OCI-LY7 (cell line): ENCODE results near the gene CASP10. TPM values are rescaled to one million over a fixed set of nuclear protein-coding genes. Genes with fewer than 3 reads are reported as not detected.

ENCODE experiments used
- BruUV-seq: library from RNA; stranded (reverse); fragments of 400-500 nt; replicated peaks from 2 replicates; lab custom pipeline; 2021; lab: Mats Ljungman, UMichigan
- CTCF ChIA-PET: fragments of 300-600 bp; sonication (Branson Sonifier 250); formaldehyde crosslinking; loops from one replicate; lab custom pipeline; 2022; ENCODE audit warnings: antibody characterized with exemption; ENCODE audit not compliant: unreplicated experiment; lab: Charles Lee
- POLR2A ChIA-PET: fragments of 300-600 bp; sonication (Branson Sonifier 250); formaldehyde crosslinking; loops from one replicate; lab custom pipeline; 2022; ENCODE audit warnings: antibody characterized with exemption; lab: Charles Lee
- DNase-seq: peaks from one replicate; pipeline ENCODE4 v3.0.0-alpha.2; 2015; ENCODE audit warnings: low spot score
- H2AFZ ChIP-seq: fragments of 200-600 bp; sonication (generic), shearing (Covaris generic); 2 replicates; pipeline ENCODE4 v1.6.1; 2014; ENCODE audit warnings: mild to moderate bottlenecking, antibody characterized with exemption, low read length, moderate library complexity
- H3K27ac ChIP-seq: fragments of 200-600 bp; sonication (generic); 2 replicates; pipeline ENCODE4 v1.5.1; 2014; ENCODE audit warnings: mixed run types, low read depth, mild to moderate bottlenecking, moderate library complexity, low read length, inconsistent platforms; ENCODE audit not compliant: poor library complexity, severe bottlenecking
- H3K36me3 ChIP-seq: fragments of 200-600 bp; sonication (generic); 2 replicates; pipeline ENCODE4 v1.6.1; 2014; ENCODE audit warnings: mild to moderate bottlenecking, antibody characterized with exemption, low read length, moderate library complexity, mixed read lengths; ENCODE audit not compliant: insufficient read depth
- H3K4me1 ChIP-seq: fragments of 200-600 bp; sonication (generic); 2 replicates; pipeline ENCODE4 v1.5.1; 2014; ENCODE audit warnings: mild to moderate bottlenecking, low read length; ENCODE audit not compliant: insufficient read depth, poor library complexity, severe bottlenecking
- H3K4me2 ChIP-seq: fragments of 200-600 bp; sonication (generic); 2 replicates; pipeline ENCODE4 v1.6.1; 2014; ENCODE audit warnings: mild to moderate bottlenecking, low read length
- H3K4me3 ChIP-seq: fragments of 200-600 bp; sonication (generic); 2 replicates; pipeline ENCODE4 v1.5.1; 2014; ENCODE audit warnings: mild to moderate bottlenecking, low read depth, low read length; ENCODE audit not compliant: poor library complexity, severe bottlenecking
- H3K79me2 ChIP-seq: fragments of 200-600 bp; sonication (generic); 2 replicates; pipeline ENCODE4 v1.6.1; 2016; ENCODE audit warnings: low read depth, mild to moderate bottlenecking, low read length, moderate library complexity, mixed read lengths; ENCODE audit not compliant: insufficient read depth
- H3K9me2 ChIP-seq: fragments of 200-600 bp; sonication (generic); 2 replicates; pipeline ENCODE4 v1.6.1; 2016; ENCODE audit warnings: mild to moderate bottlenecking, low read length, mixed read lengths; ENCODE audit not compliant: insufficient read depth
- H3K9me3 ChIP-seq: fragments of 200-600 bp; sonication (generic); 2 replicates; pipeline ENCODE4 v1.6.1; 2014; ENCODE audit warnings: mild to moderate bottlenecking, mixed run types, low read length, mixed read lengths
- H4K20me1 ChIP-seq: fragments of 200-600 bp; sonication (generic); 2 replicates; pipeline ENCODE4 v1.6.1; 2014; ENCODE audit warnings: mild to moderate bottlenecking, antibody characterized with exemption, low read length, moderate library complexity, mixed read lengths; ENCODE audit not compliant: insufficient read depth
- EZH2phosphoT487 ChIP-seq: fragments of 200-600 bp; sonication (generic); IDR thresholded peaks from 2 replicates; pipeline ENCODE4 v1.6.1; 2018; ENCODE audit warnings: low read depth, borderline replicate concordance, mild to moderate bottlenecking, mixed run types, antibody characterized with exemption, low read length, moderate library complexity, mixed read lengths
- intact Hi-C: fragments of 100-400 bp; cut with micrococcal nuclease; formaldehyde crosslinking; loops from one replicate; pipeline ENCODE4 v1.10.0; 2022; ENCODE audit not compliant: unreplicated experiment
- total RNA-seq, 2 experiments: library from RNA; depleted of rRNA in 1 of 2; stranded (reverse); fragments of >200 nt in 1 of 2; shearing (Covaris generic) in 1 of 2; gene quantifications; 2 replicates each; pipeline ENCODE4 v1.2.3, GENCODE V29; 2014 to 2022
- TF ChIP-seq, protein P1 (sequence below): fragments of 200-600 bp; sonication (generic); conservative IDR thresholded peaks from 2 replicates; pipeline ENCODE4 v1.5.1; 2014; ENCODE audit warnings: mild to moderate bottlenecking, antibody characterized with exemption, low read length, moderate library complexity, mixed read lengths

The CASP10 gene
- total RNA-seq, 2 experiments from 2014 or later: 0.51 to 1.2 TPM

GRCh38 chr2:201266629-201267028, 83.7 kb downstream of the CASP10 start:
- Histone ChIP-seq H2AFZ (no peak overlapping the region), H3K36me3 (peaks cover 49% of the 10 kb centered on the region), H3K4me3 (no peak overlapping the region), H3K79me2 (peaks cover 39% of the 10 kb centered on the region), H3K4me1 (peaks cover 21% of the 10 kb centered on the region), H3K9me3 (no peaks in the 10 kb centered on the region), H3K4me2 (no peak overlapping the region), H3K9me2 (no peaks in the 10 kb centered on the region), H3K27ac (no peak overlapping the region), H4K20me1 (peaks cover 11% of the 10 kb centered on the region; the same call in 1 of the 2 replicates)
- TF ChIP-seq, protein P1, sequence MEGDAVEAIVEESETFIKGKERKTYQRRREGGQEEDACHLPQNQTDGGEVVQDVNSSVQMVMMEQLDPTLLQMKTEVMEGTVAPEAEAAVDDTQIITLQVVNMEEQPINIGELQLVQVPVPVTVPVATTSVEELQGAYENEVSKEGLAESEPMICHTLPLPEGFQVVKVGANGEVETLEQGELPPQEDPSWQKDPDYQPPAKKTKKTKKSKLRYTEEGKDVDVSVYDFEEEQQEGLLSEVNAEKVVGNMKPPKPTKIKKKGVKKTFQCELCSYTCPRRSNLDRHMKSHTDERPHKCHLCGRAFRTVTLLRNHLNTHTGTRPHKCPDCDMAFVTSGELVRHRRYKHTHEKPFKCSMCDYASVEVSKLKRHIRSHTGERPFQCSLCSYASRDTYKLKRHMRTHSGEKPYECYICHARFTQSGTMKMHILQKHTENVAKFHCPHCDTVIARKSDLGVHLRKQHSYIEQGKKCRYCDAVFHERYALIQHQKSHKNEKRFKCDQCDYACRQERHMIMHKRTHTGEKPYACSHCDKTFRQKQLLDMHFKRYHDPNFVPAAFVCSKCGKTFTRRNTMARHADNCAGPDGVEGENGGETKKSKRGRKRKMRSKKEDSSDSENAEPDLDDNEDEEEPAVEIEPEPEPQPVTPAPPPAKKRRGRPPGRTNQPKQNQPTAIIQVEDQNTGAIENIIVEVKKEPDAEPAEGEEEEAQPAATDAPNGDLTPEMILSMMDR: no peak
- TF ChIP-seq EZH2phosphoT487: no peak
- ChIA-PET CTCF (no interaction called here), POLR2A (interaction anchor here (0.6 to 1.2 kb wide), 2 partner anchors 19 to 35 kb away, joined by 3 read pairs; no protein-coding TSS in a partner anchor)
- DNase-seq: no peak
- intact Hi-C loops: no loop called here
- no TSS peak for BruUV-seq

- peaks cover 30% of the 10 kb centered on the region for H3K79me2 ChIP-seq
- no peaks in the 10 kb centered on the region for H3K9me3 ChIP-seq
- H2AFZ ChIP-seq: no peak overlapping the region
- TF ChIP-seq, protein P1: no peak
- no peak for TF ChIP-seq EZH2phosphoT487
- H3K9me2 ChIP-seq: no peaks in the 10 kb centered on the region
- peaks cover 6% of the 10 kb centered on the region; the same call in 1 of the 2 replicates for H4K20me1 ChIP-seq
- CTCF ChIA-PET: no interaction called here
- no peak for DNase-seq
- intact Hi-C loops: no loop called here
- H3K4me2 ChIP-seq: no peak overlapping the region
- H3K27ac ChIP-seq: no peak overlapping the region
- H3K4me1 ChIP-seq: peaks cover 13% of the 10 kb centered on the region
- peaks cover 57% of the 10 kb centered on the region for H3K36me3 ChIP-seq
- no peak overlapping the region for H3K4me3 ChIP-seq
- POLR2A ChIA-PET: interaction anchor here (0.6 to 1.2 kb wide), 2 partner anchors 18 to 36 kb away, joined by 3 read pairs; no protein-coding TSS in a partner anchor
- no TSS peak for BruUV-seq
Measured at GRCh38 chr2:201267278-201268030, 84.5 kb downstream of the CASP10 start.

DNA sequence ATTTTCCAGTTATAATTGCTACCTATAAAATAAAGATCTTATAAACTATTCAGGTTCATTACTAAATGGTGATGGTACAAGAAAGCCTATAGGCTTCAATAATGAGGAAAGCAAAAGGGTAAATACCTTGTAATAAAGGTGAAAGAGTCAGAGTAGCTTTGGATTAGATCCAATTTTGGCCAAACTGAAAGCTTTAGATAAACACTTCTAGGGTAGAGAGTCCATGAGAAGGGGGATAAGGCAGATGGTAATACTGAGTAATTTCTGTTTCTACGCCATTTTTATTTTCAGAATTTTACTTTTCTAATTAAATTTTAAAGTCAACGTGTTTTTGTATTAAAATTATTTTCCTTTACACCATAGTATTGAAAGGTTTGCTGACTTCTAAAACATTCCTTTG, 86.8 kb downstream of the CASP10 start:
- H2AFZ ChIP-seq: no peak overlapping the region
- H4K20me1 ChIP-seq: no peaks in the 10 kb centered on the region
- TF ChIP-seq, protein P1: no peak
- TF ChIP-seq EZH2phosphoT487: no peak
- ChIA-PET POLR2A (interaction anchor here (0.7 to 1.5 kb wide), 5 partner anchors 9 to 189 kb away, joined by 3 to 5 read pairs (median 3); partner anchors contain the start of gene CASP8), CTCF (no interaction called here)
- no peaks in the 10 kb centered on the region for H3K4me1 ChIP-seq
- peaks cover 7% of the 10 kb centered on the region; the same call in 1 of the 2 replicates for H3K79me2 ChIP-seq
- H3K9me2 ChIP-seq: no peaks in the 10 kb centered on the region
- no peaks in the 10 kb centered on the region for H3K9me3 ChIP-seq
- H3K4me3 ChIP-seq: no peak overlapping the region
- DNase-seq: no peak
- intact Hi-C loops: no loop called here
- H3K4me2 ChIP-seq: no peak overlapping the region
- H3K36me3 ChIP-seq: peaks cover 80% of the 10 kb centered on the region
- no peak overlapping the region for H3K27ac ChIP-seq
- BruUV-seq: no TSS peak
